BJ (cell line): Measurements from ENCODE around the gene FAF2. TPM values are rescaled to one million over a fixed set of nuclear protein-coding genes. Genes with fewer than 3 reads are reported as not detected.

Source experiments
- CTCF ChIA-PET: fragments of 350-600 bp; formaldehyde crosslinking; extraction: SDS; loops from one replicate; lab custom pipeline; 2021; ENCODE audit warnings: antibody characterized with exemption, inconsistent platforms; lab: Yijun Ruan, JAX
- POLR2A ChIA-PET: fragments of 300-600 bp; sonication (Branson Sonifier 250); formaldehyde crosslinking; extraction: SDS; loops from one replicate; lab custom pipeline; 2021; ENCODE audit warnings: antibody characterized with exemption; lab: Charles Lee
- DNase-seq: peaks from one replicate; pipeline ENCODE4 v3.0.0-alpha.2; 2011; ENCODE audit warnings: low read depth
- H3K27me3 ChIP-seq: 2 replicates; pipeline ENCODE4 v1.6.0; 2011; ENCODE audit warnings: low read length; ENCODE audit not compliant: control insufficient read depth, insufficient read depth
- H3K36me3 ChIP-seq: 2 replicates; pipeline ENCODE4 v1.5.1; 2011; ENCODE audit warnings: low read length; ENCODE audit not compliant: control insufficient read depth, insufficient read depth
- H3K4me3 ChIP-seq: 2 replicates; pipeline ENCODE4 v1.5.1; 2011; ENCODE audit warnings: low read depth, mild to moderate bottlenecking, control low read depth, low read length
- CTCF ChIP-seq: IDR thresholded peaks from 2 replicates; pipeline ENCODE4 v1.5.1; 2011; ENCODE audit warnings: low read depth, mild to moderate bottlenecking, control low read depth, inconsistent platforms, low read length, moderate library complexity; ENCODE audit not compliant: insufficient read depth
- polyA plus RNA-seq: library from polyadenylated mRNA; depleted of rRNA; stranded (reverse); fragments of >200 nt; gene quantifications from 2 replicates; pipeline ENCODE4 v1.2.3, GENCODE V29; 2011

The FAF2 gene
- polyA plus RNA-seq, 1 experiment, result 36.9 TPM

DNA sequence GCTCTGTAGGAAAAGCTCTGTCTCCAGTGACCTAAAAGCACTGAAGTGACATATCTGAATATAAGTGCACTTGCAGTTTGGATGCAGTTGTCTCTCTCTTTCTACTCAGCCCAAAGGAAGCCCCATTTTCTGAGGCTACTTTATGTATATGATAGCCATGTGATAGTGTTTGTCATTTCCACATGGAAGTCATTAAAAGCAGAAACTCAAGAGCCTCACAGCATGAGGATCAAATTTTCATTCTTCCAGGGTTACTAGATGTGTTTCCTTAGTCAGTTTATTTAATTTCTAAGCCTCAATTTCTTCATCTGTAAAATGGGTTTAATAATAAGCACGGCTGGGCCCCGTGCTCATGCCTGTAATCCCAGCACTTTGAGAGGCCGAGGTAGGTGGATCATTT lies 52.3 kb downstream of the FAF2 start:
- Histone ChIP-seq H3K36me3 (peaks cover 25% of the 10 kb centered on the region), H3K27me3 (no peaks in the 10 kb centered on the region), H3K4me3 (no peak overlapping the region)
- no peak for DNase-seq
- ChIA-PET POLR2A (no interaction called here), CTCF (no interaction called here)
- no peak for TF ChIP-seq CTCF

GRCh38 chr5:176501333-176501732 lies 53.1 kb downstream of the FAF2 start:
- ChIA-PET CTCF (no interaction called here), POLR2A (no interaction called here)
- Histone ChIP-seq H3K4me3 (no peak overlapping the region), H3K36me3 (peaks cover 20% of the 10 kb centered on the region), H3K27me3 (no peaks in the 10 kb centered on the region)
- DNase-seq, result peak; percentile 39
- TF ChIP-seq CTCF, result no peak

DNA sequence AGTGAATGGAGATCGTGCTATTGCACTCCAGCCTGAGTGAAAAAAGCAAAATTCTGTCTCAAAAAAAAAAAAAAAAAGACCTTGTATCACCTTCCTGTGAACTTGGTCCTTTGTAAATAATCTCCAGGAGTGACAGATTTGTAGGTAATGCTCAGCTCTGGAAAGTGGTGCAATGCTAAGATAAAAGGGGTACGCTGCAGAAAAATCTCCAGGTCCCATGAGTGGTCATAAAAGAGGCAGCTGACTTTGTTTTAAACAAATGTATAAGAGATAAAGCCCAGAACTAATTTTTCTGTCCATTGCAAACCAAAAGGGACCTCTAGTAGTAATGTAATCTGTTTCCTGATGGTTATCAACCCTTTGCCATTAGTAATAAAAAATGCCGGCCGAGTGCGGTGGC lies 55.3 kb downstream of the FAF2 start:
- ChIA-PET POLR2A (no interaction called here), CTCF (interaction anchor here (0.6 kb wide), 1 partner anchor 19 kb away, joined by 3 read pairs; no protein-coding TSS in a partner anchor)
- no peak overlapping the region for H3K4me3 ChIP-seq
- DNase-seq, result no peak
- peaks cover 26% of the 10 kb centered on the region for H3K36me3 ChIP-seq
- no peaks in the 10 kb centered on the region for H3K27me3 ChIP-seq
- no peak for TF ChIP-seq CTCF

DNA sequence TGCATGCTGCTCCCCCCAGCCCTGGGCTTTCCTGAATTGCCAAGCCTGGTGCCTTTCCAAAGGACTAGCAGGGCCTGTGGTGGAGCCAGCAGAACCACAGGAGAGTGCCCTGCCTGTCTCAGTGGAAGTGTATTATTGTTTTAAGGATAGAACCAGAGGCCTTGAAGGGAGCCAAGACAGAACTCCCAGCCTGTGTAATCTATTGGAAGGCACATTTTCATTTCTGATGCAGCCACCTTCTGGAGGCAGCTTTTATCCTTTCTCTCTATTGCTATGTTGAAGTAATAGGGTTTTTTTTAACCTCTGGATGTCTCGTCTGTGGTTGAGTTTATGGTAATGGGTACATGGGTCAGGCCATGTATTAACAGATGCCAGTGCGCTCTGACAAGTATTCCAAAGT lies 59.7 kb downstream of the FAF2 start:
- TF ChIP-seq CTCF, result no peak
- CTCF ChIA-PET, result interaction anchor here (0.9 to 1.2 kb wide), 2 partner anchors 11 to 13 kb away, joined by 3 read pairs; no protein-coding TSS in a partner anchor
- Histone ChIP-seq H3K4me3 (no peak overlapping the region), H3K36me3 (peaks cover 19% of the 10 kb centered on the region), H3K27me3 (no peaks in the 10 kb centered on the region)
- DNase-seq, result no peak
- POLR2A ChIA-PET, result no interaction called here

DNA sequence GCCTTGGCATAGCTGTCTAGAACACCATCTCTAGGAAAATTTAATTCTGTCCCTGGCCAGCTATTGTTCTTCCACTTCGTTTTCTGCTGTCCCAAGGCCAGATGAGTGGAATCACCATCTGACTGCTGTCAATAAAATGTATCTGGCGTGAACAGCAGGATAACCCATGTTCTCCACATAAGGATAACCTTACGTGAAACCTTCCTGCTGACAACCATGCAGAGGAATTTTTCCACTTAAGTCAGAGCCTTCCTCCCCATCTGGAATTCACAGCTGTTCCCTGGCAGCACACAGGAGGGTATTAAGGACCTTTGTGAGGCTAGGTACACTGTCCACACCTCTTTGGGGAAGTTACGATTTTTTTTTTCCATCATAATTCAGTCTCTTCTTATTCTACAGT lies 60.4 kb downstream of the FAF2 start:
- Histone ChIP-seq H3K4me3 (no peak overlapping the region), H3K27me3 (no peaks in the 10 kb centered on the region), H3K36me3 (peaks cover 19% of the 10 kb centered on the region)
- no peak for DNase-seq
- ChIA-PET POLR2A (no interaction called here), CTCF (interaction anchor here (0.9 to 1.2 kb wide), 3 partner anchors 10 to 143 kb away, joined by 3 read pairs; no protein-coding TSS in a partner anchor)
- TF ChIP-seq CTCF, result no peak
